OCI-LY3 (cell line): ENCODE measurements around the gene ELF2.
"Not testable (repeated sequence)": the region's sequence is repeated elsewhere in the genome, so short reads cannot be mapped to it uniquely, and the experiment has no call there.

Experiments
- H2AFZ ChIP-seq: fragments of 200-600, 300-600 bp; shearing (Covaris generic); 2 replicates; pipeline ENCODE4 v1.6.0; 2014; ENCODE audit warnings: antibody characterized with exemption, low read depth, low read length
- H3K27ac ChIP-seq: fragments of 200-600, 300-600 bp; sonication (generic); 2 replicates; pipeline ENCODE4 v1.5.1; 2014; ENCODE audit warnings: mild to moderate bottlenecking, low read length, moderate library complexity, mixed read lengths
- H3K27me3 ChIP-seq: fragments of 200-600, 300-600 bp; sonication (generic); 2 replicates; pipeline ENCODE4 v1.6.1; 2014; ENCODE audit warnings: low read depth, low read length, mixed read lengths
- H3K36me3 ChIP-seq: fragments of 200-600, 300-600 bp; sonication (generic); replicated peaks from 2 replicates; pipeline ENCODE3; 2014; ENCODE audit warnings: low read depth, low read length, mixed read lengths
- H3K4me1 ChIP-seq: fragments of 300-600, 200-600 bp; sonication (generic); 2 replicates; pipeline ENCODE4 v1.6.1; 2014; ENCODE audit warnings: low read length, mixed read lengths
- H3K4me2 ChIP-seq: fragments of 200-600, 300-600 bp; sonication (generic); 2 replicates; pipeline ENCODE4 v1.6.1; 2014; ENCODE audit warnings: low read length, mixed read lengths
- H3K4me3 ChIP-seq: fragments of 300-600, 200-600 bp; sonication (generic); 2 replicates; pipeline ENCODE4 v1.5.1; 2014; ENCODE audit warnings: antibody characterized with exemption, mild to moderate bottlenecking, low read length, moderate library complexity
- H3K79me2 ChIP-seq: fragments of 300-600, 200-600 bp; shearing (Covaris generic); 2 replicates; pipeline ENCODE4 v1.6.1; 2014; ENCODE audit warnings: mild to moderate bottlenecking, low read length, mixed read lengths
- H3K9ac ChIP-seq: fragments of 300-600, 200-600 bp; shearing (Covaris generic); 2 replicates; pipeline ENCODE4 v1.6.0; 2014; ENCODE audit warnings: mild to moderate bottlenecking, low read length, moderate library complexity
- H3K9me3 ChIP-seq: fragments of 200-600, 300-600 bp; shearing (Covaris generic); 2 replicates; pipeline ENCODE4 v1.6.1; 2014; ENCODE audit warnings: low read length, mixed read lengths; ENCODE audit not compliant: insufficient read depth
- H4K20me1 ChIP-seq: fragments of 200-600, 300-600 bp; sonication (generic); 2 replicates; pipeline ENCODE4 v1.6.1; 2016; ENCODE audit warnings: low read length, mixed read lengths; ENCODE audit not compliant: insufficient read depth
- CTCF ChIP-seq: fragments of 200-600, 300-600 bp; sonication (generic); IDR thresholded peaks from 2 replicates; pipeline ENCODE4 v1.5.1; 2014; ENCODE audit warnings: antibody characterized with exemption, low read length, low read depth
- EZH2phosphoT487 ChIP-seq: fragments of 200-600 bp; shearing (Covaris generic); IDR thresholded peaks from 2 replicates; pipeline ENCODE4 v1.6.1; 2018; ENCODE audit warnings: antibody characterized with exemption, mixed run types, low read depth

The ELF2 gene

GRCh38 chr4:139009702-139010101 lies 167.3 kb downstream of the ELF2 start:
- Histone ChIP-seq H2AFZ (no peak overlapping the region), H3K36me3 (peaks cover 3% of the 10 kb centered on the region), H3K4me1 (peaks cover 10% of the 10 kb centered on the region), H3K27me3 (no peaks in the 10 kb centered on the region), H3K9ac (no peak overlapping the region), H3K27ac (no peak overlapping the region), H3K4me3 (no peak overlapping the region), H4K20me1 (no peaks in the 10 kb centered on the region), H3K9me3 (peaks cover 6% of the 10 kb centered on the region), H3K4me2 (no peak overlapping the region), H3K79me2 (no peaks in the 10 kb centered on the region)
- TF ChIP-seq CTCF (no peak), EZH2phosphoT487 (no peak)

GRCh38 chr4:139008278-139008677 lies 168.7 kb downstream of the ELF2 start:
- not testable (repeated sequence) for H3K27me3 ChIP-seq, H3K79me2 ChIP-seq, H4K20me1 ChIP-seq, H3K4me1 ChIP-seq, H3K9ac ChIP-seq, H3K36me3 ChIP-seq, H3K4me2 ChIP-seq, H2AFZ ChIP-seq, H3K27ac ChIP-seq, H3K4me3 ChIP-seq, H3K9me3 ChIP-seq

GRCh38 chr4:139007640-139008039 lies 169.4 kb downstream of the ELF2 start:
- no peaks in the 10 kb centered on the region; the same call in 1 of the 2 replicates for H3K4me1 ChIP-seq
- peaks cover 3% of the 10 kb centered on the region for H3K36me3 ChIP-seq
- H3K4me3 ChIP-seq, result no peak overlapping the region
- H3K4me2 ChIP-seq, result no peak overlapping the region
- no peak overlapping the region for H3K9ac ChIP-seq
- H4K20me1 ChIP-seq, result no peaks in the 10 kb centered on the region
- no peak overlapping the region for H2AFZ ChIP-seq
- H3K9me3 ChIP-seq, result peaks cover 6% of the 10 kb centered on the region
- TF ChIP-seq CTCF (no peak), EZH2phosphoT487 (no peak)
- H3K27ac ChIP-seq, result no peak overlapping the region
- H3K27me3 ChIP-seq, result no peaks in the 10 kb centered on the region
- no peaks in the 10 kb centered on the region for H3K79me2 ChIP-seq
